Right renal cortex interstitium (tissue), 3 donors: Measurements from ENCODE around the gene ITIH2. TPM values are rescaled to one million over a fixed set of nuclear protein-coding genes. Genes with fewer than 3 reads are reported as not detected.
A peak's percentile ranks its signal among the peaks of the same experiment; 100 is the strongest.
"Not testable (repeated sequence)": the region's sequence is repeated elsewhere in the genome, so short reads cannot be mapped to it uniquely, and the experiment has no call there.

Experiments
- DNase-seq, 3 donors: peaks; one replicate each; pipeline ENCODE4 v3.0.0-alpha.2; 2013; ENCODE audit warnings: low read depth in 3 of 3, low spot score in 2 of 3
- polyA plus RNA-seq, 3 donors: library from polyadenylated mRNA; unstranded; fragments of 120-200 nt; gene quantifications; one replicate each; pipeline ENCODE4 v1.2.1, GENCODE V29; 2013; ENCODE audit not compliant: insufficient read length in 3 of 3

Gene ITIH2
- polyA plus RNA-seq, 3 donors: 0.19 to 0.61 (median 0.42) TPM

- no peak for DNase-seq
Observed at GRCh38 chr10:7738536-7739407, 35.7 kb downstream of the ITIH2 start.

DNA sequence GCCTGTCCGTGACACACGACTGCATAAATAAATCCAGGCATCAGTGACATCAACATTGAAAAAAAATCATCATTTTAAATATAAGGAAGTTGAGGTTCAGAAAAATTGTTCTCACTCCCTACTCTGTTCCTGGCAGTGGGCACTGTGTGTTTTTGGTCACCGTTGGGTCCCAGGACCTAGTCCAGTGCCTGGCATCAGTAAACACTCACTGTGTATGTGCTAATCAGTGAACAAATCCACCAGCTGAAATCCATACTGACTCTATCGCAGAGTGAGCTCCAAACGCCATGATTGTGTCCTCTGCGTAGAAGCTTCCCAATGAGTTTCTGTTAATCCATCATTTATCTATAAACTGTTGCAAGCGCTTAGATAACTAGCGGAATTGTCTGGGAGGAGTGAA is 41.2 kb downstream of the ITIH2 start:
- DNase-seq: no peak

GRCh38 chr10:7748637-7749036 is 45.5 kb downstream of the ITIH2 start:
- not testable (repeated sequence) for DNase-seq

DNA sequence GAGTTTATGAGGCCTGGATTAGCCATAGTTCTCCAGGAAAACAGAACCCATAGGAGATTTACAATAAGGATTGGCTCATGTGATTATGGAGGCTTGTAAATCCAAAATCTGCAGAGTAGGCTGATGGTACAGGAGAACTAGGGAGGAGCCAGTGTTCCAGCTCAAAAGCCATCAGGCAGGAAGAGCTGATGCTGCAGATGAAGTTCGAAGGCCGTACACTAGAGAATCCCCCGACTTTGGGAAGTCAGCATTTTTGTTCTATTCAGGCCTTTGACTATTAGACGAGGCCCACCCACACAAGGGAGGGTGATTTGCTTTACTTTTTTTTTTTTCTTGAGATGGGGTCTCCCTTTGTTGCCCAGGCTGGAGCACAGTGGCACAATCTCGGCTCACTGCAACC is 47.1 kb downstream of the ITIH2 start:
- no peak for DNase-seq

DNA sequence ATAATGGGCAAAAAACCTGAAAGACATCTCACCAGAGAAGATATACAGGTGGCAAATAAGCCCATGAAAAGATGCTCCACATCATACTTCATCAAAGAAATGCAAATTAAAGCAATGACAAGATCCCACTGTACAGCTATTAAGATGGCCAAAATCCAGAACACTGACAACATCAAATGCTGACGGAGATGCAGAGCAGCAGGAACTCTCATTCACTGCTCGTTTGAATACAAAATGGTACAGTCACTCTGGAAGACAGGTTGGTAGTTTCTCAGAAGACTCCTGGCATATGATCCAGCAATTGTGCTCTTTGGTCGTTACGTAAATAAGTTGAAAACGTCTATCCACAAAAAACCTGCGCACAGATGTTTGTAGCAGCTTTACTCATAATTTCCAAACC is 49.1 kb downstream of the ITIH2 start:
- no peak for DNase-seq

DNA sequence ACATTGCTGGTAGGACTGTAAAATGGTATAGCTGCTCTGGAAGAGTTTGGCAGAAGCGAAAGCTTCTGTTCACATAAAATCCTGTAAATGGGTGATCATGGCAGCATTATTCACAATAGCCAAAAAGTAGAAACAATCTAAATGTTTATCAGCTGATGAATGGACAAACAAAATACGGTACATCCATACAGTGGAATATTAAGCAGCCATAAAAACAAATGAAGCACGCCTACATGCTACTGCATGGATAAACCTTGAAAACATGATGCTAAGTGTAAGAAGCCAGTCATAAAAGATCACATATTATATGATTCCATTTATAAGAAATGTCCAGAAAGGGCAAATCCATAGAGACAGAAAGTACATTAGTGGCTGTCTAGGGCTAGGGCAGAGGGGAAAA is 52.0 kb downstream of the ITIH2 start:
- DNase-seq: no peak

- DNase-seq: no peak
Observed at GRCh38 chr10:7756360-7756992, 53.4 kb downstream of the ITIH2 start.

DNA sequence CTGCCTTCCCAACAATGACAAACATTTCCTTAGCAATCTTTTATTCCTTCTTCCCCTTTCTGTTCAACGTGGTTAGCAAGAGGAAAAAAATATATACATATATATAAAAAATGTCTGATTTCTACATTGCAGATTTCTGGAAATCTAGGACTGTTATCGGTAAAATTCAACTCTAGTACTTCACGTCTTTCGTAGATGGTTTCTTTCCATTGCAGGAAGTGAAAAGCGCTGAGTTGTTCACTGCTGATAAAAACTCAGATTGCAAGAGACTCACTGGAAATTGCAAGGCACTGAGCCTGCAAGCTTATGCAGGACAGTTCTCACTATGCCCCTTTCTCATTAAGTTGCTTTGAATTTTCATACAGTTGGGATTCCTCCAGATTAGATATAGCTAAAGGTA is 60.8 kb downstream of the ITIH2 start:
- no peak for DNase-seq

- DNase-seq: no peak
Observed at GRCh38 chr10:7766241-7766640, 63.1 kb downstream of the ITIH2 start.

DNA sequence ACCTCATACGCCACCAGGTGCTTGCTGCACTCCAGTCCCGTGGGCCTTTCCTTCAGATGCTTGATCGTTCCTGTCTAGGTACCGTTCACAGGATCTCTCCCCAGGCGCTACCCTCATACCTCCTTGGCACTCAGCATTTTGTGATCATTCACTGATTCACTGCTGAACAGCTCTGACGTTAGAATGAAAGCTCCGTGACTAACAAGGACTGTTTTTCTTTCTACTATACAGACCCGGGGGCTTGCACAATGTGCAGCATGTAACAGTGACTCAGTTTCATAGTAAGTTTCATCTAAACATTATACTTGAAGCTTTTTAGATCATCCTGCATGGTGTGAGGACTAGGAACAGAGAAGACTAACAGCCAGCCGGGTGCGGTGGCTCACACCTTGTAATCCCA is 64.1 kb downstream of the ITIH2 start:
- DNase-seq: no peak

DNA sequence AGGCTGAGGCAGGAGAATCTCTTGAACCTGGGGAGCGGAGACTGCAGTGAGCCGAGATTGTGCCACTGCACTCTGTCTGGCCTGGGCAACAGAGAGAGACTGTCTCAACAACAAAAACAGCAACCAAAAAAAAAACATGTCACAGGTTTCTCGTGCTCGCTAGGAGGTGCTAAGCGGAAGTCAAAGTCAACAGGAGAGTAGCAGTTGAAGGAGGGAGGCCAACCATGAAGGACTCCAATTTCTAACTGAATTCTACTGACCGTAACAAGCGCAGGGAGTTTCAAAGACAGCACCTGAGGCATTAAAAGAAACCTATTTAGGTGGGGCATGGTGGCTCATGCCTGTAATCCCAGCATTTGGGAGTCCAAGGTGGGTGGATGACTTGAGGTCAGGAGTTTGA is 65.3 kb downstream of the ITIH2 start:
- DNase-seq: no peak

- no peak for DNase-seq
Observed at GRCh38 chr10:7773845-7774801, 71.0 kb downstream of the ITIH2 start.

- no peak for DNase-seq
Observed at GRCh38 chr10:7776777-7777176, 73.7 kb downstream of the ITIH2 start.

GRCh38 chr10:7782194-7782593 is 79.1 kb downstream of the ITIH2 start:
- not testable (repeated sequence) for DNase-seq

- no peak for DNase-seq
Observed at GRCh38 chr10:7786430-7786829, 83.3 kb downstream of the ITIH2 start.

DNA sequence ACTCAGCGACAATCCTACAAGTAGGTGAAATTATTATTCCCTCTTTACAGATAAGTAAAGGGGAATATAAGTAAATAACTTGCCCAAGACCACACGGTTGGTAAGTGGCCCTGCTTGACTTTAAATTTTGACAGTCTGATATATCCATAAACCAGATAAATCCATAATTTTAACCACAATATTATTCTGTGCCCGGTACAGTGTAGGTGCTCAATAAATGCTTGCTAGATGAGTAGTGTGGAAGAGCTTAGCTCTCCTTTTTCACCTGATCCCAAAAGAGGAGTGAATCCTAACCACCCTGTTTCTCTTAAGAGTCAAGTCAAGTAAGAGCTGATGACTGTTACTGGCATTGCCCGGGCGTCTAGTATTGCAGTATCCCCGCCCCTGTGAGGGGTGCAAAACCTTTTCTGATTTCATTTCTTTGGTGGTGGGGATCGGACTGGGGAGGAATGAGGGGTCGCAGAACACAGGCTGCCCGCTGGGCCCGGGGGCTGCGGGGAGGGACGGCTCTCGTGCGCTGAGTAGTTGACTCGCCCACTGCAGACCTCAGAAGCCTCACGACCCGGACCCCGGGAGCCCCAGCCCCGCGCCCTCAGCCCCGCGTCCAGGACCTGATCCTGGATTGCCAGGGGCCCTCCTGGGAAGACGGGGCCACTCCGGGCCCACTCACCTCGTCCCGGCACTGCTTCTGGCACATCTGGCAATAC is 84.2 kb downstream of the ITIH2 start:
- no peak for DNase-seq

DNA sequence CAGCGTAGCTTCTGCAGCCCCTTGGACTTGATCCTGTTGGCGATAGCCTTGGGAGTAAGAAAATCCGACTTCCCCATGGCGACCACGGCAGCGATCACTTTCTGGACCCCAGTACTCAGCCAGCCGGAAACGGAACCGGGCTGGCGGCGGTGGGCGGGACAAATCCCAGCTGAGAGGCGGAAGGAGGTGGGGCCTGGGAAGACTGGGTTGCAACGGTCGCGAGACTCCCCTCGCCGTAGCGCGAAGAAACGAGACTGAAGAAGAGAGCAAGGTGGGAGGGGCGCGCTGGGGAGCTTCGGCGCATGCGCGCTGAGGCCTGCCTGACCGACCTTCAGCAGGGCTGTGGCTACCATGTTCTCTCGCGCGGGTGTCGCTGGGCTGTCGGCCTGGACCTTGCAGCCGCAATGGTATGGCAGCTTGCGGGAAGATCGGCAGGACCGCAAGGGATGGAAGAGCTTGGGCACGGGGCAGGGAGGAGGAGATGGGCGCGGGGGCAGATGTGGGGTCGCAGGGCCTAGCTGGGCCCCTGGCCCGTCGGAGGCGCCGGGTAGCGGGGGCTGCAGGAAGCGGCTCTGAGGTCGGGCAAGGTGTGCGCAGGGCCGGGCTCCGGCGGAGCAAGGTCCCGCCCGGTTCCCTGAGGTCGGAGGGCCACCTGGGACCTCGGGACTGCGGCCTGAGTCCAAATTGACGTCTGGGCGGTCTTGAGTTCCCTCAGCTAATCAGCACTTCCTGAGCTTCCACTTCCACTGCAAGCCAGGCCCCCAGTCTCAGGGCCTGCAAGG is 84.9 kb downstream of the ITIH2 start, which contains the start of the genes ATP5F1C and KIN:
ATP5F1C (plus strand) TSS at position 321 of the 782 bp plus-strand sequence; CDS start at position 352, 31 bp downstream.
KIN (minus strand) TSS at position 137 of the 782 bp plus-strand sequence; CDS start at position 77, 60 bp downstream.
- DNase-seq: peak; percentile 92 to 96 (median 93)

DNA sequence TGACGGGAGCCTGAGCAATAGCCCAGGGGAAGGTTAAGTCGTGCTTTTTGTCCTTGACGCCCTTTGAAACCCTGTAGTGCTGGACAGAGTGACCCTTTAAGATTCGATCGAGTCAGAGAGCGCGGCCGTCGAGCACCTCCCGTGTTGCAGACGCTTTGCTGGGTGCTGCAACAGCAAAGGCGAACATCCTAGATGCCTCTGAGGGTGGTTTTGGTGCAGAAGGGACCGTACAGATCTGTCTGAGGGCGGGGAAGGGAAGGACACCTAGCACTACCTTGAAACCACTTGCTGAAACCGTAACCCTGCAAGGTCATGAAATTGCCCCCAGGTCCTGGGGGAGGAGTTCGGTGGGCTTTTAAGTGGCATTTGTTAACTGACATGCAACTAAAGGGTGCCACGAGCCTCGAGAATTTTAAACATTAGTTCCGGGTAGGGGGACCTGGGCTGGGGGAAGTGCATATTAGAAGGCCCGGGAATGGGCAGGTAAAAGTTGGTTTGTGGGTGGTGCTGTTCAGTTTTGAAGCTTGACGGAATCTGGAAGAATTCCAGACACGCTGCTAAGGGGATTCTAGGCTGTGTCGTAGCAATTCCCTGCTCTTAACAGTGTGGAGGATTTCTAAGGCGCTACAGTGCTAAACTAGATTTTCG is 85.6 kb downstream of the ITIH2 start:
- DNase-seq: peak in 2 of 3 donors; percentile 29 to 32

DNA sequence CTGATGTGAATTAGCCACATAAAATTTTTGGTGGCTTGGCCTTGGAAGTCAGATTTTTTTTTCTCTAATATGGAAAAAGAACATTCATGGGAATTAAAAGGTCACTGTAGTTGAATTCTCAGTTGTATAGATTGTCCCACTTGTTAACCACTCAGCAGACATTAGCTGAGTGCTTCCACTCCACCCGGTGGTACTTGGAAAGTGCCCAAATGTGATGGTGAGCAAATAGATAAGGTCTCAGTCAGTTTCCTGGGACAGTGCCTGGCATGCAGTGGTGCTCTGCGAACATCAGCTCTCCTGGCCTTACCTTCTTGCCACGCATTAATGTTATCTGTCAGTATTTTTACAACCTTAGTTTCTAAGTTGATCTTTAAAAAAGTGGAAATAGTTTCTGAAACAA is 86.3 kb downstream of the ITIH2 start:
- no peak for DNase-seq
